ENCODE measurements around the gene RAMAC.
"Not testable (repeated sequence)": the region's sequence is repeated elsewhere in the genome, so short reads cannot be mapped to it uniquely, and the experiment has no call there.

RAMAC gene

DNA sequence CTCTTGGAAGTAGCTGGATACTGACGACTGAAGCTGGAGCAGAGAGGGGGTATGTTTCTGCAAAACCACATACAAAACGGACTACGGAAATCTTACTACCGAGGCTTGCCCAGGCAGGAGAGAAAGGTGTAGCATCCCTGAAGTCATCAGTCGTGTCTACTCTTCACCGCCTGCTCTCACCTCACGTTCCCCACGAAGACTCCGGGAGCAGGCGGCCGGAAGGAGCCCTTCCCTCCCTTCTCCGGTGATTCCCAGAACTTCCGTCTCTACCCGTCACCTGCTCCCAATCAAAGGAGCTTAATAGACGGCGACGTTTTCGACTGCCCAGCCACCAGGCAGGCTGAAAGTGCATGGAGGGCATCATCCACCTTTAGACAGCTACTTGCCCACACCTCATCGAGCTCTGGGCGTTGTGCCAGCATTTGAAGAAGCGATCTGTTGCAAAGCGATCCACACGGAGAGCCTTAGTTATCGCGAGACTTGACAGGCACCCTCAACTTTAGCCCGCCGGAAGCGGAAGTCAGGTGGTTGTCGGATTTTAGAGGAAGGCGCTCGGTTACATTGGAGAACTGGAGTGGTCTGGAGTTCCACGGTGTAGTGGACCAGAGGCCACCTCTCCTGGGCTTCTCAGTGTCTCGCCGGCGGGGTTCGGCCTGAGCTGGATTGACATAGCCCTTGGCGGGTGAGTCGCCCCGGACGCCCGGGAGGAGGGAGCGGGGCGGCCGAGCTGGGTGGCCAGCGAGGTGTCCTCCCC lies at the start of gene RAMAC:
TSS of gene RAMAC (plus strand) at position 523 of the 754 bp plus-strand sequence. CDS start 2,809 bp downstream, outside the sequence.
- peak; percentile 88 for DNase-seq (ENCODE audit: low read depth)

GRCh38 chr15:82936966-82937711 lies 48.9 kb upstream of the RAMAC start:
- peak; percentile 65 for DNase-seq (ENCODE audit: low read depth)

- no peak for DNase-seq (ENCODE audit: low read depth)
Observed at GRCh38 chr15:82937712-82938058, 48.3 kb upstream of the RAMAC start.

- not testable (repeated sequence) for DNase-seq (ENCODE audit: low read depth)
Observed at GRCh38 chr15:82939678-82940077, 46.3 kb upstream of the RAMAC start.

GRCh38 chr15:82942691-82943090 lies 43.3 kb upstream of the RAMAC start:
- DNase-seq (ENCODE audit: low read depth): peak; percentile 26

- DNase-seq (ENCODE audit: low read depth): no peak
Observed at GRCh38 chr15:82943176-82943575, 42.8 kb upstream of the RAMAC start.

DNA sequence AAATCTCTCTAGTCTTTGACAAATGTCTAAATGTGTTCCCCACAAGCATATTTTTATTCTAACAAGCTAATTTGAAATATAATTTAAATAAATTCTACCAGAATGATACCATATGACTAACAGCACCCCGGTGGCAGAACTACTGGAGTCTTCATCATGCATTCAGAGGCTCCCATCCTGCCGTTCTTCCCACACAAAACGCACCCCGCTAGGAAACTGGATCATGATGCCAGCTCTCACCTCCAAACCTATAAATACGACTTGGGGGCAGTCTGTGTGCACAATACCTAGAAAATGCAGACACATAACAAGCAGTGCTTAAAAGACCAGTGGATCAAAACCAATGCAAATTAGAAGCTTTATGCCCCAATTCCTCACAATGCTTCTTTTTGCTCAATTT lies 42.0 kb upstream of the RAMAC start:
- no peak for DNase-seq (ENCODE audit: low read depth)

GRCh38 chr15:82944821-82945220 lies 41.2 kb upstream of the RAMAC start:
- no peak for DNase-seq (ENCODE audit: low read depth)

DNA sequence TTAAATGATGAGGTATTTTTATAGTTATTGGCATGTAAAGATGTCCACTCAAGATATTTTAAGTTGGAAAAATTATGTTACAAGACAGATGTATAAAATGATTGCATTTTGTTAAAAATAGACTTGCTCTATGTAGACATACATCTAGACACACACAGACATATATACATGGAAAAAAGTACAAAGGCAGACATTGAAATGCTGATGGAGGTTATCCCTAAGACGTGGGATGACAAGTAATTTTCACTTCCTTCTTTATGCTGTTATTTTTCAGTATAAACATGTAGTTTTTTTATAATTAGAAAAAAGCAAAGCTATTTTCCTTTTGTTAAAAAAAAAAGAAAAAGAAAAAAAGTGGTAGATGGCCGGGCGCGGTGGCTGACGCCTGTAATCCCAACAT lies 40.7 kb upstream of the RAMAC start:
- DNase-seq (ENCODE audit: low read depth): no peak

DNA sequence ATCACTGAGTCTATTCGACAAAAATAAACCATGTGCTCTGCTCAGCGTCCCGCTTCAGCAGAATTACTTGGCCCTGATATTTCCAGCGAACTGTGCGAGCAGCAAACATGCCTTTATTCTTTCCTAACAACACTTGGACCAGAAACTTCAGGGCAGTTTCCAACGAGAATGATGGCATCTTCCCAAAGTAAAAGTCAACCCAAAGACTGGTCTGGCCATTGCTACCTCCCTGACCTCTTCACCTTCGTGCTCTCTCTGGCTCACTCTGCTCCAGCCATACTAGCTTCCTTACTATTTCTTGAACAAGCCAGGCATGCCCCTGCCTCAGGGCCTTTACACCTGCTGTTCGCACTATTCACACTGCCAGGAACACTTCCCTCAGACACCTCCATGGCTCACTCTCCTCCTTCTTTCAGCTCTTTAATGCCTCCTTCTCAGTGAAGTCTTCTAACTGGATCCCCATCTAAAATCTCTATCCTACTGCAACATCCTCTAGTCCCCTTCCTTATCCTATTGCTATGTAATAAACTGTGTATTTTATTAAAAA lies 39.8 kb upstream of the RAMAC start:
- DNase-seq (ENCODE audit: low read depth): no peak

GRCh38 chr15:82950295-82950694 lies 35.7 kb upstream of the RAMAC start:
- DNase-seq (ENCODE audit: low read depth): no peak

GRCh38 chr15:82950746-82951370 lies 35.2 kb upstream of the RAMAC start:
- no peak for DNase-seq (ENCODE audit: low read depth)

- no peak for DNase-seq (ENCODE audit: low read depth)
Observed at GRCh38 chr15:82951472-82952157, 34.4 kb upstream of the RAMAC start.

DNA sequence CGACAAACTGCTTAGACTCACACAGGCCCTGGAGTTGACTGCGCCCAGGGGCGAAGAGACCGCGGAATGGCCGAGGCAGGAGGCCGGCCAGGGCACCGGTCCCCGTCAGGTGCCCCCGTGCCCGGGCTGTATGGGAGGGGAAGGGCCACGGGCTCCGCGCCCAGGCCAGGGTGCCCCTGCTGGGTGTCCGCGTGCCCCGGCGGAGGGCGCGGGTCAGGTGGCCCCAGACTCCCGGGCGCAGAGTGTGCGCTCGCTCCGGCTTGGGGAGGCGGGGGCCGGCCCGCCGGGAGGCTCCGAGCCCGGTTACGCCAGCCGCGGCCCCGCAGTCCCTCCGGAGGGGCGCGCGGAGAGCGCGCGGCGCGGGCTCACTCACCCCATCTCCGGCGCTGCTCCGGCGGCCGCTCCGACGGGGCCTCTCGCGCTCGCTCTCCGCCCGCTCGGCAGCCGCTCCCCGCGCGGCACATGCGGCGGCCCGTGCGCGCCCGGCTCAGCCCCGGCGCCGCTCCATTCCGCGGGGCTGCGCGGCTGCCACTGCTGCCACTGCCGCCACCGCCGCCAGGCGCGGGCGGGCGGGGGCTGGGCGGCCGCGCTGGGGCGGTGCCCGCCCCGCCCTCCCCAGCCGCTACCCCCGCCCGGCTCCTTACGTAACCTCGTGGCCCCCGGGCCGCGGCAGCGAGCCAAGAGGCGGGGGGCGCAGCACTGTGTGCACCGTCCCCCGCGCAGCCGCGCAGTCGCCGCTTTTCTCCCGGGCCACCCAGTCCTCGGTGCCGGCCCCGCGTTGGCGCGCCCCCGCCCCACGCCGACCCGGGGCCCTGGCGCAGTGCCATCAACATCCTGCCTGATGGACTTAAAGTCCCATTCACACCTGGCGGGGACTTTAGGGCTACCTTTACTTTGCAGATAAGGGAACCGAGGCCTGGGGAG lies 33.6 kb upstream of the RAMAC start, which contains the start of gene HOMER2:
TSS of gene HOMER2 (minus strand) at position 563 of the 924 bp plus-strand sequence. CDS start at position 378, 185 bp downstream.
- no peak for DNase-seq (ENCODE audit: low read depth)

DNA sequence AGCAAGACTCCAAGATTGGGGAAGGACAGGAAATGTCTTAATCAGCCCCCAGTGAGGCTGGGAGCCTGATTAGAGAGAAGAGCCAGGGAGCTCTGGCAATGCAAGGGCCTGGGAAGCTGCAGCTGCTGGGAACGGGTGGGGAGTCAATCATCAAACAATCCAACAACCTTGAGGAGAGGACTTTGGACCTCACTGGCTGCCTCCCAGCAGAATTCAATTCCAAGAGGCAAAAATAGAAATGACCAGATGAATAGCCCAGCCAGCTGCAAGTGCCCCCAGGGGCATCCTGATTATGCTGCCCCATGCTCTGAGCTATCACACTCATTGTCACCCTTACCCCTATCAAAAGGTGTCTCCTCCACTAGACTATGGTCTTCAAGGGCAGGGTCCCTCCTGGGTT lies 27.4 kb upstream of the RAMAC start:
- DNase-seq (ENCODE audit: low read depth): no peak

- no peak for DNase-seq (ENCODE audit: low read depth)
Observed at GRCh38 chr15:82959423-82959822, 26.6 kb upstream of the RAMAC start.

DNA sequence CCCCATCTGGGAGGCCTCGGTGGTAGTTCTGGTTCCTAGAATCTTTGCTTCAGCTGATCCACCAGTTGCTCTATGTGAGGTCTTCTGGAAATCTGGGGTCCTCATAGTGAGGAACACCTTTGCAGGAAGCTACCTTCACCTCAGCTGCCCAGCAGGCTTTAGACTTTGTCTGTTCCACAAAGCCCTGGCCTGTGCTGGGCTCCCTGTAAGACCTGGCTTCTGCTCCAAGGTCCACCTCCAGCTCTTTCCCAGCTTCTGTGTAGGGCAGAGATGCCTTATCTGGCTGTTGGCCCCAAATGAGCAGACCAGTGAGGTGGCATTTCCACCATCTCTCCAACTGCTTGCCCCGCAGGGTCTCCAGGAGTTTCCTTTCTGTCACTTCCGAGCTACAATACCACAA lies 25.2 kb upstream of the RAMAC start:
- DNase-seq (ENCODE audit: low read depth): no peak

GRCh38 chr15:82963471-82964341 lies 22.3 kb upstream of the RAMAC start:
- no peak for DNase-seq (ENCODE audit: low read depth)

DNA sequence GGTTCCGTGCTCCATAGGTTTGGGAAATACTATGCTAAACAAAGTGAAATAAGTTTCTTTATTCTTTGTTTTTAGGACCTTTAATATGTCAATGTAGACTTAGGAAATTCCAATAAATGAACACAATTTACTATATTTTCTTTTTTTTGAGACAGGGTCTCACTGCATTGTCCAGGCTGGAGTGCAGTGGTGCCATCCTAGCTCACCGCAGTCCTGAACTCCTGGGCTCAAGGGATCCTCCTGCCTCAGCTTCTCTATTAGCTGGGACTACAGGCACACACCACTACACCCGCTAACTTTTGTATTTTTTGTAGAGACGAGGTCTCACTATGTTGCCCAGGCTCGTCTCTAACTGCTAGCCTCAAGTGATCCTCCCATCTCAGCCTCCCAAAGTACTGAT lies 21.1 kb upstream of the RAMAC start:
- no peak for DNase-seq (ENCODE audit: low read depth)

DNA sequence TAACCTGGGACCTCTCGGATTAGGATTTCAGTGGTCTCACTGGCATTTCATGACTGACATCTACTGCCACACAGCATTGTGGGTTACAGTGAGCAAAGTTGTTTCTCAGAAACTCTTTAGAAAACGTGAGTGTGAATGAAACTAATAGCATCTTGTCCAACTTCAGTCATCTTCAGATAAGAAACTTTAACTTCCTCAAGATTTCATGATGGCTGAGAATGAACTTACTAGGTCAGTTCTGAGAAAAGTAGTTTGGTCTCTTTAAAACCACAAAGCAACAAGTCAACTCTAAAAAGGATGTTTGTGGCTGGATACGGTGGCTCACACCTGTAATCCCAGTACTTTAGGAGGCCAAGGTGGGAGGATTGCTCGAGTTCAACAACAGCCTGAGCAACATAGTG lies 19.3 kb upstream of the RAMAC start:
- DNase-seq (ENCODE audit: low read depth): no peak

Data from HS-5 (cell line).